Thymus (tissue), 14 donors: ENCODE measurements around the gene RPL41. TPM values are rescaled to one million over a fixed set of nuclear protein-coding genes. Genes with fewer than 3 reads are reported as not detected.
A peak's percentile ranks its signal among the peaks of the same experiment; 100 is the strongest.
"Not testable (repeated sequence)": the region's sequence is repeated elsewhere in the genome, so short reads cannot be mapped to it uniquely, and the experiment has no call there.

Experiments used
- DNase-seq, 9 donors: peaks; one replicate each; pipeline ENCODE4 v3.0.0-alpha.2; 2013; ENCODE audit warnings: low spot score in 9 of 9, low read depth in 6 of 9, missing footprints in 1 of 9
- H3K27ac ChIP-seq, 2 donors: one replicate each; pipeline ENCODE4 v1.5.1; 2013; ENCODE audit warnings: control low read depth in 1 of 2, low read depth in 1 of 2, low read length in 1 of 2, mild to moderate bottlenecking in 1 of 2, moderate library complexity in 1 of 2
- H3K27me3 ChIP-seq, 2 donors: one replicate each; pipeline ENCODE4 v1.5.1; 2013; ENCODE audit warnings: low read length in 1 of 2; ENCODE audit not compliant: control insufficient read depth in 2 of 2, insufficient read depth in 1 of 2
- H3K36me3 ChIP-seq, 2 donors: one replicate each; pipeline ENCODE4 v1.5.1; 2013; ENCODE audit warnings: low read length in 1 of 2, mild to moderate bottlenecking in 1 of 2, moderate library complexity in 1 of 2; ENCODE audit not compliant: control insufficient read depth in 2 of 2, insufficient read depth in 2 of 2
- H3K4me1 ChIP-seq, 2 donors: one replicate each; pipeline ENCODE4 v1.5.1; 2013; ENCODE audit warnings: low read length in 2 of 2; ENCODE audit not compliant: control insufficient read depth in 2 of 2, insufficient read depth in 2 of 2
- H3K4me3 ChIP-seq, 2 donors: one replicate each; pipeline ENCODE4 v1.5.1; 2013; ENCODE audit warnings: low read length in 2 of 2, control low read depth in 1 of 2, mild to moderate bottlenecking in 1 of 2
- H3K9me3 ChIP-seq, 2 donors: one replicate each; pipeline ENCODE4 v1.5.1; 2013; ENCODE audit warnings: low read length in 1 of 2, mild to moderate bottlenecking in 1 of 2; ENCODE audit not compliant: control insufficient read depth in 2 of 2, insufficient read depth in 1 of 2
- WGBS: extraction: QIAGEN DNeasy Blood & Tissue Kit; methylation state at CpG from one replicate; pipeline ENCODE4 v1.1.7; 2013; 5-methylcytosine and 5-hydroxymethylcytosine counted together
- long read RNA-seq, 10 donors: transcript quantifications; one replicate each; lab custom pipeline, GENCODE V29; 2026
- polyA plus RNA-seq: library from polyadenylated mRNA; stranded (reverse); fragments of 200-250 nt; gene quantifications from one replicate; pipeline ENCODE4 v1.2.3, GENCODE V29; 2013
- total RNA-seq: library from RNA; stranded (reverse); fragments of 120-200 nt; gene quantifications from one replicate; pipeline ENCODE4 v1.2.4, GENCODE V29; 2013
- donor health status: healthy.

The RPL41 gene
- total RNA-seq (9,819 TPM), polyA plus RNA-seq (5,569 TPM)
- long read RNA-seq, donor 1, transcript RPL41-204 (3 exons, 699 nt): minor isoform, 18 of 71 reads
- long read RNA-seq, donor 1, transcript RPL41-202 (4 exons, 469 nt): major isoform, 48 of 71 reads
- long read RNA-seq, donor 1, partial matches to known transcripts: 0 of 71 reads
- long read RNA-seq, donor 1, other reads (novel, unspliced or antisense): 0 of 71 reads
- long read RNA-seq, donor 2: 0 reads
- long read RNA-seq, donor 3, transcript RPL41-205 (2 exons, 238 nt): minor isoform, 10 of 965 reads
- long read RNA-seq, donor 3, transcript RPL41-202 (4 exons, 469 nt): major isoform, 554 of 965 reads
- long read RNA-seq, donor 3, transcript RPL41-204 (3 exons, 699 nt): minor isoform, 243 of 965 reads
- long read RNA-seq, donor 3, transcript RPL41-206 (2 exons, 595 nt): minor isoform, 80 of 965 reads
- long read RNA-seq, donor 3, partial matches to known transcripts: 32 of 965 reads
- long read RNA-seq, donor 3, other reads (novel, unspliced or antisense): 38 of 965 reads
- long read RNA-seq, donor 4, transcript RPL41-204 (3 exons, 699 nt): minor isoform, 76 of 381 reads
- long read RNA-seq, donor 4, transcript RPL41-202 (4 exons, 469 nt): major isoform, 218 of 381 reads
- long read RNA-seq, donor 4, transcript RPL41-206 (2 exons, 595 nt): minor isoform, 54 of 381 reads
- long read RNA-seq, donor 4, partial matches to known transcripts: 9 of 381 reads
- long read RNA-seq, donor 4, other reads (novel, unspliced or antisense): 21 of 381 reads
- long read RNA-seq, donor 5, transcript RPL41-203 (4 exons, 335 nt): minor isoform, 7 of 1,694 reads
- long read RNA-seq, donor 5, transcript RPL41-202 (4 exons, 469 nt): major isoform, 1,076 of 1,694 reads
- long read RNA-seq, donor 5, transcript RPL41-206 (2 exons, 595 nt): minor isoform, 135 of 1,694 reads
- long read RNA-seq, donor 5, transcript RPL41-204 (3 exons, 699 nt): minor isoform, 288 of 1,694 reads
- long read RNA-seq, donor 5, partial matches to known transcripts: 46 of 1,694 reads
- long read RNA-seq, donor 5, other reads (novel, unspliced or antisense): 129 of 1,694 reads
- long read RNA-seq, donor 6, transcript RPL41-202 (4 exons, 469 nt): major isoform, 271 of 438 reads
- long read RNA-seq, donor 6, transcript RPL41-206 (2 exons, 595 nt): minor isoform, 43 of 438 reads
- long read RNA-seq, donor 6, transcript RPL41-204 (3 exons, 699 nt): minor isoform, 69 of 438 reads
- long read RNA-seq, donor 6, partial matches to known transcripts: 16 of 438 reads
- long read RNA-seq, donor 6, other reads (novel, unspliced or antisense): 33 of 438 reads
- long read RNA-seq, donor 7, transcript RPL41-202 (4 exons, 469 nt): major isoform, 388 of 592 reads
- long read RNA-seq, donor 7, transcript RPL41-204 (3 exons, 699 nt): minor isoform, 94 of 592 reads
- long read RNA-seq, donor 7, transcript RPL41-206 (2 exons, 595 nt): minor isoform, 49 of 592 reads
- long read RNA-seq, donor 7, partial matches to known transcripts: 23 of 592 reads
- long read RNA-seq, donor 7, other reads (novel, unspliced or antisense): 29 of 592 reads
- long read RNA-seq, donor 8, transcript RPL41-202 (4 exons, 469 nt): major isoform, 154 of 227 reads
- long read RNA-seq, donor 8, transcript RPL41-204 (3 exons, 699 nt): minor isoform, 48 of 227 reads
- long read RNA-seq, donor 8, transcript RPL41-206 (2 exons, 595 nt): minor isoform, 15 of 227 reads
- long read RNA-seq, donor 8, partial matches to known transcripts: 0 of 227 reads
- long read RNA-seq, donor 8, other reads (novel, unspliced or antisense): 7 of 227 reads
- long read RNA-seq, donor 9, transcript RPL41-202 (4 exons, 469 nt): major isoform, 268 of 375 reads
- long read RNA-seq, donor 9, transcript RPL41-204 (3 exons, 699 nt): minor isoform, 53 of 375 reads
- long read RNA-seq, donor 9, transcript RPL41-206 (2 exons, 595 nt): minor isoform, 22 of 375 reads
- long read RNA-seq, donor 9, partial matches to known transcripts: 11 of 375 reads
- long read RNA-seq, donor 9, other reads (novel, unspliced or antisense): 15 of 375 reads
- long read RNA-seq, donor 10, transcript RPL41-204 (3 exons, 699 nt): minor isoform, 102 of 574 reads
- long read RNA-seq, donor 10, transcript RPL41-202 (4 exons, 469 nt): major isoform, 382 of 574 reads
- long read RNA-seq, donor 10, transcript RPL41-206 (2 exons, 595 nt): minor isoform, 37 of 574 reads
- long read RNA-seq, donor 10, partial matches to known transcripts: 19 of 574 reads
- long read RNA-seq, donor 10, other reads (novel, unspliced or antisense): 27 of 574 reads

GRCh38 chr12:56116267-56117081, at the start of gene RPL41:
Gene RPL41 (plus strand): TSS chr12:56116633.
- H3K27ac ChIP-seq: peak within 1 kb of the TSS; percentile 95
- peaks cover 0 to 5% of the 10 kb centered on the region in 2 donors for H3K9me3 ChIP-seq
- H3K4me1 ChIP-seq: peaks cover 10 to 27% of the 10 kb centered on the region in 2 donors
- under 1% methylated on average over 34 of the region's 34 CpGs for WGBS
- peak; percentile 90 to 99 (median 97) for DNase-seq
- H3K4me3 ChIP-seq: peak within 1 kb of the TSS; percentile 61 to 88
- peaks cover 33 to 39% of the 10 kb centered on the region in 2 donors for H3K36me3 ChIP-seq
- H3K27me3 ChIP-seq: no peaks in the 10 kb centered on the region

- no peak for DNase-seq
- no peaks in the 10 kb centered on the region for H3K36me3 ChIP-seq
- no peak overlapping the region for H3K27ac ChIP-seq
- H3K9me3 ChIP-seq: no peaks in the 10 kb centered on the region
- H3K27me3 ChIP-seq: peaks cover 0 to 5% of the 10 kb centered on the region in 2 donors
- no peak overlapping the region for H3K4me3 ChIP-seq
- 94% methylated on average over 4 of the region's 4 CpGs for WGBS
- no peaks in the 10 kb centered on the region for H3K4me1 ChIP-seq
These were observed 44.8 kb upstream of the RPL41 start for GRCh38 chr12:56071648-56072047.

GRCh38 chr12:56074396-56074795, 42.0 kb upstream of the RPL41 start:
- Histone ChIP-seq H3K27me3 (peaks cover 6 to 27% of the 10 kb centered on the region in 2 donors), H3K27ac (no peak overlapping the region), H3K4me1 (peaks cover 5 to 7% of the 10 kb centered on the region in 2 donors), H3K36me3 (no peaks in the 10 kb centered on the region), H3K9me3 (no peaks in the 10 kb centered on the region), H3K4me3 (no peak overlapping the region)
- DNase-seq: no peak
- 96% methylated on average over 5 of the region's 5 CpGs for WGBS

- H3K27ac ChIP-seq, H3K4me3 ChIP-seq, H3K36me3 ChIP-seq, DNase-seq: not testable (repeated sequence)
- 96% methylated on average over 9 of the region's 9 CpGs for WGBS
- Histone ChIP-seq H3K9me3 (peaks cover 0 to 12% of the 10 kb centered on the region in 2 donors), H3K27me3 (peaks cover 25 to 60% of the 10 kb centered on the region in 2 donors), H3K4me1 (peaks cover 16 to 22% of the 10 kb centered on the region in 2 donors)
These were observed 38.5 kb upstream of the RPL41 start for GRCh38 chr12:56077966-56078365.

- peaks cover 16 to 22% of the 10 kb centered on the region in 2 donors for H3K4me1 ChIP-seq
- 97% methylated on average over 1 of the region's 1 CpG for WGBS
- H3K4me3 ChIP-seq: no peak overlapping the region
- H3K9me3 ChIP-seq: peaks cover 0 to 12% of the 10 kb centered on the region in 2 donors
- no peak overlapping the region for H3K27ac ChIP-seq
- H3K27me3 ChIP-seq: peaks cover 25 to 62% of the 10 kb centered on the region in 2 donors
- H3K36me3 ChIP-seq: no peaks in the 10 kb centered on the region
- DNase-seq: no peak
These were observed 38.0 kb upstream of the RPL41 start for GRCh38 chr12:56078427-56078826.

- H3K4me3 ChIP-seq: peak overlapping the region; percentile 39 to 53
- peaks cover 25 to 69% of the 10 kb centered on the region in 2 donors for H3K27me3 ChIP-seq
- H3K9me3 ChIP-seq: peaks cover 0 to 12% of the 10 kb centered on the region in 2 donors
- DNase-seq: peak in 2 of 9 donors; percentile 28 to 34
- H3K27ac ChIP-seq: no peak overlapping the region
- H3K36me3 ChIP-seq: no peaks in the 10 kb centered on the region
- H3K4me1 ChIP-seq: peaks cover 16 to 22% of the 10 kb centered on the region in 2 donors
- WGBS: 7% methylated on average over 50 of the region's 50 CpGs
These were observed 37.3 kb upstream of the RPL41 start for GRCh38 chr12:56078931-56079722.
